Spleen (tissue), 7 donors: ENCODE measurements around the gene MED28.

Source experiments
- CTCF ChIP-seq, 11 experiments: fragments of 200-600 bp in 7 of 11; fragments of 450-650 bp in 4 of 11; sonication (generic) in 4 of 11; IDR thresholded peaks in 8 of 11; conservative IDR thresholded peaks in 3 of 11; 1 replicate in 7 of 11; 2 replicates in 4 of 11; pipeline versions ENCODE4 v1.4.0 to v1.8.0; 2016 to 2021; ENCODE audit warnings: antibody characterized with exemption in 11 of 11, inconsistent platforms in 4 of 11, mild to moderate bottlenecking in 1 of 11
- POLR2A ChIP-seq, 3 donors: fragments of 450-650 bp; IDR thresholded peaks; one replicate each; pipeline ENCODE4 v1.5.1; 2017; ENCODE audit warnings: antibody characterized with exemption in 3 of 3, mild to moderate bottlenecking in 1 of 3
- POLR2AphosphoS5 ChIP-seq, 3 donors: sonication (generic); formaldehyde crosslinking; IDR thresholded peaks; one replicate each; pipeline ENCODE4 v1.5.1; 2017; ENCODE audit warnings: antibody characterized with exemption in 3 of 3
- donor health status: DM: no; HTN: no; CAD: no; lungs with moderate emphysema.
- donor health status: DM: no; HTN: no; CAD: no.
- donor health status: DM: no; HTN: no; CAD: no.

DNA sequence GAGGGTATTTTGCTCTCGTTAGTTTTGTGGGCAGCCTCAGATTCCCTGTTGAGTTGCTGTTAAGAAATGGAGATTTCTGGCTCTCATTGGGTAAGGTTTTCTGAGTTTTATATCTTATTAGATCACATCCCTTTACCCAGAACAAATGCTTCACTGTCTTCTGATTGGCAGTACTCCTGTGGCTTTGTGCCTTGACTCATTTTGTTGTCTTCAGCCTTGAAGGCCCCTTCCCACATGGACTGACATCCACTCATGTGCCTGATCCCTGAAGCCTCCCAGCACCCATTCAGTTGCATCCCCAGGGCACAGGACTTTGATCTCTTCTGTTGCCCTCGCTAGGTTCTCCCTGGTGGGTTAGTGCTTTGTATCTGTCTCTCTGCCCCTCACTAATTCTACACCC, 10.4 kb downstream of the MED28 start:
- TF ChIP-seq POLR2A (IDR thresholded peaks at IDR 0.05) (no peak), CTCF (IDR thresholded peaks at IDR 0.05 in 8 of 11, conservative IDR thresholded peaks at IDR 0.05 in 3 of 11) (no peak), POLR2AphosphoS5 (IDR thresholded peaks at IDR 0.05) (no peak)
